ENCODE results near the gene ZC3HAV1L.

ZC3HAV1L gene

DNA sequence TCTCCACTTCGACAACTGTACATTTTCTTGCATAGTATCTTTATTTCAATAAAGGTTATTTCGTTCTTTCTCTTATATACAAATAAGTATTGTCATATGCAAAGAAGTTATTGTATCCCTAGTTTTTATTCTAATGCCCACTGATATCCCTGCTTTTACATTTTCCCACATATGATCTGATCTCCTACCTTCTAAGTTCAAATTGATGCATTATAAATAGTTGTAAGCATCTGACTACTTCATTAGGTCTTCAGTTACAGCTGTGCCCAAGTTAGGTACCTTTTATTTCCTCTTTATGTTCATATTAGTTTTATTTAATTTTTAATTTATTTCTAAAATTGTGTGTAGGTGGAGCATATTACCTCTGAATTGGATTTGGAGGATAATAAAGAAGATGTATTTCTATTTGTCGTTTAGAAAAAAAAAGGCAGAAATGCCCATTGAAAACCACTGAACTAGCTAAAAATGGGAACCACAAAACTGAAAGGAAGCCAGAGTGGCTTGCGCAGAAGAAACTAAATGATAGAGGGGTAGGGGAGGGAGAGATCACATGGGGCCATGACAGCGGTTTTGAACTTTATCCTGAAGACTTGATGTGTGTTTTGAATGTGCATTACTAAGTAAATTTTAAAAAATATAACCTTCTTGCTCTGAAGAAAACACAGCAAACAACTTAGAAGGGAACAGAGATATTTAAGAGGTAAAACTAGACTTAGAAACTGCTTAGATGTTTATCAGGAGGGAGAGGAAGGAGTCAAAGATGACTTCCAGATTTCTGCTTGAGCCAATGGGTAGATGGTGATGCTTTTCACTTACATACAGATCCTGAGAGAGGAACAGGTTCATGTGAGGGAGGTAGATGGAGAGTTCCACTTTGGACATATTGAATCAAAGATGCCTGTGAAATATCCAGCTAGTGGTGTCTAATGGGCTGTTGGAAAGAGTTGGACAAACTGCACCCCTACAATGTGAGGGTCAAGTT is 9.3 kb upstream of the ZC3HAV1L start:
- DNase-seq (ENCODE audit: low read depth), result no peak
- TF ChIP-seq, protein P1, sequence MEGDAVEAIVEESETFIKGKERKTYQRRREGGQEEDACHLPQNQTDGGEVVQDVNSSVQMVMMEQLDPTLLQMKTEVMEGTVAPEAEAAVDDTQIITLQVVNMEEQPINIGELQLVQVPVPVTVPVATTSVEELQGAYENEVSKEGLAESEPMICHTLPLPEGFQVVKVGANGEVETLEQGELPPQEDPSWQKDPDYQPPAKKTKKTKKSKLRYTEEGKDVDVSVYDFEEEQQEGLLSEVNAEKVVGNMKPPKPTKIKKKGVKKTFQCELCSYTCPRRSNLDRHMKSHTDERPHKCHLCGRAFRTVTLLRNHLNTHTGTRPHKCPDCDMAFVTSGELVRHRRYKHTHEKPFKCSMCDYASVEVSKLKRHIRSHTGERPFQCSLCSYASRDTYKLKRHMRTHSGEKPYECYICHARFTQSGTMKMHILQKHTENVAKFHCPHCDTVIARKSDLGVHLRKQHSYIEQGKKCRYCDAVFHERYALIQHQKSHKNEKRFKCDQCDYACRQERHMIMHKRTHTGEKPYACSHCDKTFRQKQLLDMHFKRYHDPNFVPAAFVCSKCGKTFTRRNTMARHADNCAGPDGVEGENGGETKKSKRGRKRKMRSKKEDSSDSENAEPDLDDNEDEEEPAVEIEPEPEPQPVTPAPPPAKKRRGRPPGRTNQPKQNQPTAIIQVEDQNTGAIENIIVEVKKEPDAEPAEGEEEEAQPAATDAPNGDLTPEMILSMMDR (IDR thresholded peaks at IDR 0.05; ENCODE audit: insufficient read depth, low read depth, low read length, missing control alignments), result no peak
- H3K4me3 ChIP-seq (ENCODE audit: low read length), result no peak overlapping the region

DNA sequence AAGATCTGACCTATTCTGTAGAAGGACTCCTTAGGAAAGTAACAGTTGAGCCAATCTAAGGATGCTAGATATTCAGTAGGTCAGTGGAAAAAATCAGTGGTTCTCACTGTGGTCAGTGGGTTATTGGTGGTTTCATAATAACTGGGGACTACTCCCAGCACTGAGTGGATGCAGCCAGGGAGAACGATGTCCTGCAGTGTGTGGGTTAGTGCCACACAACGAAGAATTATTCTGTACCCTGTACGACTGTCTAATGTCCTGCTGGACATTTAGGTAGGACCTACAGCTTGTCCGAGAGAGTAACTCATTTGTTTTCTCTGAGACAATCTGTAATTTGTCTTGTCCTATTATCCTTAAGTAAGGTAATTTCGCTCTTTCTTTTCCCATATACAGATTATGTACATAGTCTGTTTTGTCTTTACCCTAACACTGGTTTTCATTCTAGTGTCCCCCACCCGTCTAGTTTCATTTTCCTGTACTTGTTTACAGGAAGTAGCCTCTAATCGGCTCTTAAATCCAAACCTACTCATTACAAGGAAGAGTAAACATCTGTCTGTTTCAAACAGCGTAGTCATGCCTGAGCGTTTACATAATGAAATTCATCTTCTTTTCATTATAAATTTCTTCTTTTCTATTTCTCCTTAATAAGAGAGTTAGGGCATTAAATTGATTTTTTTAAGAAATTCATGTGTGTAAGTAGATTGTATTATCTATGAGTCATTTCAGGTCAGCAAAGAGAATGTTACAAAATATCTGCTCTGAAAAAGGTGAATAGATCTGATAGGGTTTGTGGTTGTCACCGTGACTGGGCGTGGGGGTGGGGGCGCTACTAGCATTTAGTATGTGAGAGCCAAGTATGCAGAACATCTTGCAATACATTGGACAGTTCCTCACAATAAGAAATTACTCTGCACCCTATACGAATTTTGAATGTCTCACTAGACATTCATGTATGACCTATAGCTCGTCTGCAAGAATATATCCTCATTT is 8.3 kb upstream of the ZC3HAV1L start:
- TF ChIP-seq, protein P1 (IDR thresholded peaks at IDR 0.05; ENCODE audit: insufficient read depth, low read depth, low read length, missing control alignments), result no peak
- H3K4me3 ChIP-seq (ENCODE audit: low read length), result no peak overlapping the region
- DNase-seq (ENCODE audit: low read depth), result peak; percentile 11

DNA sequence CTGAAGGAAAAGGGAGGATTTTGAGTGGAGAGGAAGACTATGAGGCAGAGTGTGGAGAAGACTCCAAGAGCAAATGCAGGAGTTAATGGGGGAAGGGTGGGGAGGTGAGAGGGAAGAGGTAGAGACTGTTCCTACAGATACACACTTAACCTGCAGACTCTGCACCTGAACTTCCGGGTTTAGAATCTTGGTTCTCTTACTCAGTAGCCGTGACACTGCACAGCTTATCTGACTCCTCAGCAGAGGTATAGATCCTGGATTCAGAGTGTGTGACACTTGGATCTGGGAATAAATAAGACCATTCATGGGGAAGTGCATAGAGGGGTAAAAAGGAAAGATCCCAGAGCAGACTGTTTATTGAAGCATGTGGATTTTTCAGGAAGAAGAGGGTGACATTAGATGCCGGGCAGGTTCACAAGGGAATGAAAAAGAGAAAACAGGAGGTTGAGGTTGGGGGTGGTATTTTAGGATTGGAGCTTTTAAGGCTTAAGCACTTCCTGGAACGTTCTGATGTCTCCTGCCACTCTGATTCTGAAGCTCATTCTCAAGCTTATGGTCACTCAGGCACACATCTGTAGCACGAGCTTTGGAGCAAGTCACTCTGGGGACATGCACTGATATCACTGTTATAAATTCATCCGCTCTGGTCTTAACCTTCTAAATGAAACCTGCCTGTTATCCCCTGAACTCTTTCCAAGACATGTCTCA is 5.7 kb upstream of the ZC3HAV1L start:
- H3K4me3 ChIP-seq (ENCODE audit: low read length), result no peak overlapping the region
- TF ChIP-seq, protein P1 (IDR thresholded peaks at IDR 0.05; ENCODE audit: insufficient read depth, low read depth, low read length, missing control alignments), result no peak
- no peak for DNase-seq (ENCODE audit: low read depth)

DNA sequence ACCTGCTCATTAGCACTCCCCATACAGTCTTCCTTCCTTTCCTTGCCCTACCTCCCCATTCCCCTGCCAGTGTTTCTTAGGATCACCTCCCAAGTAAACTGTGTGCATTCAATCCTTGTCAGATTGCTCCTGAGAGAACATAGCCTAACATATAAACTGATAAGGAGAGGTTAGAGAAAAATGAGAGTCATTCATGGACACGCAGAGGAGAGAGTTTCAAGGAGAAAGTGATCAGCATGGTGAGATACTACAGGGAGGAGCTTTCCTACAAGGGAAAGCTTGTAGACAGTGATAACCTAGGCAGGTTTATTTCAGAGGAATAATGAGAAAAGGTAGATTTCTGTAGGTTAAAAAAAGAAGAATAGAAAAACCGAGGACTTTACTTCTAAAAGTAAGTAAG is 2.8 kb upstream of the ZC3HAV1L start:
- DNase-seq (ENCODE audit: low read depth), result no peak

DNA sequence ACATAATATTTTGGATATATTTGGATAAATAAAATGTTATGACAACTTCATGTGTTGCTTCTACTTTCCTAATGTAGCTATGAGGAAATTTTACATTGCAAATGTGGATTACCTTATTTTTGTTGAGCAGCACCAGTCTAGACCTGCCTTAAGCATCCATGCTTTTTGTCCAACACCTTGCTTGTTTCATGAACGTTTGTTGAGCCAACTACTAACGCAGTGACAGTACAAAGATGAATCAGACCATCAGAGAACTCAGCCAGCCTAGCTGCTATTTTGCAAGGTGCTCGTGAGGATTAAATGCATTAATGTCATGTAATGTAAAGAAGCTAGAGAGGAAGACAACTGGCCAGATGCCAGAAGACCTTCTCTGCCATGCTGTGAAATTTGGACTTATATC is 1.1 kb upstream of the ZC3HAV1L start:
- TF ChIP-seq, protein P1 (IDR thresholded peaks at IDR 0.05; ENCODE audit: insufficient read depth, low read depth, low read length, missing control alignments), result no peak
- peak; percentile 93 for DNase-seq (ENCODE audit: low read depth)
- H3K4me3 ChIP-seq (ENCODE audit: low read length), result no peak overlapping the region

More for the DNA sequence above, 2.8 kb upstream of the ZC3HAV1L start:
- H3K4me3 ChIP-seq (ENCODE audit: low read length), result no peak overlapping the region
- TF ChIP-seq, protein P1 (IDR thresholded peaks at IDR 0.05; ENCODE audit: insufficient read depth, low read depth, low read length, missing control alignments), result no peak

DNA sequence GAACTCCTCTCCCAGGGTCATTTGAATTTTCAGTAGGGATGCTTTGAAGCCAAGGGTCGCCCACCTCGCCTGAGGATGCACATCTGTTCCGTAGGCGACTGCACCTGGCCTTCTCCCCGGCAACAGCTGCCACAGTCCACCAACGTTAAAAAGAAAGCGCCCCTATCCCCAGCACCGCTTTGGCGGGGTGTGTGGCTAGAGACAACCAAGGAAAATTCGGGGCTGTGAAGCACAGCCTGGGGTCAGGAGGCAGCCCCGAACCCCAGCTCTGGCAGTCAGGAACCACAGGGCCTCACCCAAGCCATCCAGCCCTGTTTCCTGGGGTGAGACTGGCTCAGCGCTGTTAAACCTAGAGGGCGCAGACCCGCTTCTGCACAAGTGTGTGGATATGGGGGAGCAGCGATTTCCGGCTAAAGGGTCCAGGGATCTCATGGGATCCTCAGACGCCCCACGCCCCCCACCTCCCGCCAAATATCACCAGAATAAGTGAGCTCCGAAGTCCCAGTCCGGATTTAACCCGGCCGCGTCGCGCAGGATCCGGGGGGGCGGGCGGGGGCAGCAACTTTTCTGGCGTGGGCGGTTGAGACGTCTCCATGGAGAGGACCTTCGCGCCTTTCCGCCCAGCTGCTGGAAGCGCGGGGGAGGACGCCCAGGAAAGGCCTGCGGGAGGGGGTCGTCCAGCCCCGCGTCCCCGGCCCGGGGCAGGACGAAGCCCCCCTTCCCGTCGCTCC is 822 bp downstream of the ZC3HAV1L start:
- TF ChIP-seq, protein P1 (IDR thresholded peaks at IDR 0.05; ENCODE audit: insufficient read depth, low read depth, low read length, missing control alignments), result no peak
- H3K4me3 ChIP-seq (ENCODE audit: low read length), result peak overlapping the region; percentile 59
- DNase-seq (ENCODE audit: low read depth), result peak; percentile 27
